GM12878 (cell line): ENCODE data around the gene GMDS. TPM values are rescaled to one million over a fixed set of nuclear protein-coding genes. Genes with fewer than 3 reads are reported as not detected.

Experiments
- ATAC-seq: fragments of 200-7000 bp; cut with Tn5 transposase; 3 replicates; pipeline ENCODE4 v1.9.1; 2020; ENCODE audit warnings: mild to moderate bottlenecking, moderate library complexity
- BruUV-seq: library from RNA; stranded (reverse); fragments of 400-500 nt; replicated peaks from 2 replicates; lab custom pipeline; 2021; lab: Mats Ljungman, UMichigan
- CTCF ChIA-PET: fragments of 300-600 bp; sonication (Branson Sonifier 250); formaldehyde crosslinking; extraction: SDS; loops from one replicate; lab custom pipeline; 2021; ENCODE audit warnings: inconsistent platforms; lab: Yijun Ruan, JAX
- POLR2A ChIA-PET: fragments of 350-600 bp; formaldehyde crosslinking; extraction: SDS; loops from one replicate; lab custom pipeline; 2021; ENCODE audit warnings: inconsistent platforms; lab: Charles Lee
- RAD21 ChIA-PET: fragments of 300-600 bp; sonication (Branson Sonifier 250); formaldehyde crosslinking; loops from one replicate; lab custom pipeline; 2023; ENCODE audit warnings: antibody characterized with exemption; ENCODE audit not compliant: unreplicated experiment; lab: Charles Lee
- SMC1A ChIA-PET: fragments of 300-600 bp; sonication (Branson Sonifier 250); formaldehyde crosslinking; loops from one replicate; lab custom pipeline; 2023; ENCODE audit not compliant: unreplicated experiment, uncharacterized antibody; lab: Charles Lee
- DNase-seq: peaks from one replicate; pipeline ENCODE4 v3.0.0-alpha.2; 2011; ENCODE audit warnings: low read depth, low spot score
- FAIRE-seq: peaks from 3 replicates; lab custom pipeline; 2011; peaks lifted over from hg19 to GRCh38; lab: Jason Lieb, UNC
- H2AFZ ChIP-seq: 2 replicates; pipeline ENCODE4 v1.6.0; 2011; ENCODE audit warnings: low read depth, low read length, control low read depth; ENCODE audit not compliant: control insufficient read depth
- H3K27ac ChIP-seq: 2 replicates; pipeline ENCODE4 v1.5.1; 2011; ENCODE audit warnings: control low read depth; ENCODE audit not compliant: control insufficient read depth, insufficient read depth
- H3K27me3 ChIP-seq, 2 experiments: replicated peaks in 1 of 2; 2 replicates each; pipeline versions ENCODE4 v1.6.0 to v1.6.1; 2011; ENCODE audit warnings: low read length in 1 of 2; ENCODE audit not compliant: control insufficient read depth in 2 of 2, insufficient read depth in 2 of 2
- H3K36me3 ChIP-seq, 2 experiments: 2 replicates each; pipeline ENCODE4 v1.5.1; 2011; ENCODE audit warnings: low read length in 1 of 2; ENCODE audit not compliant: control insufficient read depth in 2 of 2, insufficient read depth in 2 of 2
- H3K4me1 ChIP-seq: 2 replicates; pipeline ENCODE4 v1.6.1; 2011; ENCODE audit warnings: mild to moderate bottlenecking, low read length, moderate library complexity, mixed read lengths; ENCODE audit not compliant: control insufficient read depth, insufficient read depth
- H3K4me2 ChIP-seq: 2 replicates; pipeline ENCODE4 v1.6.0; 2011; ENCODE audit warnings: control low read depth; ENCODE audit not compliant: control insufficient read depth, insufficient read depth
- H3K4me3 ChIP-seq: fragments of 200-600 bp; sonication (generic); 2 replicates; pipeline ENCODE4 v1.5.1; 2016
- H3K79me2 ChIP-seq: 2 replicates; pipeline ENCODE4 v1.6.0; 2011; ENCODE audit warnings: low read length; ENCODE audit not compliant: control insufficient read depth, insufficient read depth
- H3K9ac ChIP-seq: 2 replicates; pipeline ENCODE4 v1.8.0; 2011; ENCODE audit warnings: low read length, control low read depth, mixed read lengths; ENCODE audit not compliant: control insufficient read depth, insufficient read depth
- H3K9me3 ChIP-seq: replicated peaks from 3 replicates; pipeline ENCODE4 v1.5.1; 2011; ENCODE audit warnings: mild to moderate bottlenecking, low read length; ENCODE audit not compliant: control insufficient read depth, insufficient read depth
- H4K20me1 ChIP-seq: 2 replicates; pipeline ENCODE4 v1.6.0; 2011; ENCODE audit not compliant: control insufficient read depth, insufficient read depth
- BHLHE40 ChIP-seq, 2 experiments: fragments of 450-650 bp in 1 of 2; IDR thresholded peaks; 2 replicates each; pipeline ENCODE4 v1.6.1; 2011 to 2017; ENCODE audit warnings: low read depth in 2 of 2, borderline replicate concordance in 1 of 2, improper control_type of control experiment in 1 of 2, low read length in 1 of 2, mild to moderate bottlenecking in 1 of 2
- BMI1 ChIP-seq: fragments of 450-650 bp; IDR thresholded peaks from 2 replicates; pipeline ENCODE4 v1.6.1; 2016; ENCODE audit warnings: mild to moderate bottlenecking, moderate library complexity, borderline replicate concordance
- EP300 ChIP-seq, 2 experiments: fragments of 150-350 bp in 1 of 2; IDR thresholded peaks; 2 replicates each; pipeline ENCODE4 v1.6.1; 2011 to 2012; ENCODE audit warnings: low read depth in 2 of 2, low read length in 2 of 2, borderline replicate concordance in 1 of 2, improper control_type of control experiment in 1 of 2, inconsistent platforms in 1 of 2; ENCODE audit not compliant: control insufficient read depth in 1 of 2
- MXI1 ChIP-seq: fragments of 150-350 bp; IDR thresholded peaks from 2 replicates; pipeline ENCODE4 v1.6.1; 2011; ENCODE audit warnings: low read depth, mild to moderate bottlenecking, inconsistent platforms, low read length, improper control_type of control experiment
- RAD51 ChIP-seq: fragments of 450-650 bp; IDR thresholded peaks from 2 replicates; pipeline ENCODE4 v1.6.1; 2016; ENCODE audit warnings: moderate library complexity, mild to moderate bottlenecking, inconsistent platforms
- SUPT20H ChIP-seq: IDR thresholded peaks from 2 replicates; pipeline ENCODE4 v1.6.1; 2011; ENCODE audit warnings: low read depth, mild to moderate bottlenecking, low read length, moderate library complexity, borderline replicate concordance; ENCODE audit not compliant: control insufficient read depth
- TAF1 ChIP-seq: IDR thresholded peaks from 2 replicates; pipeline ENCODE4 v1.6.1; 2011; ENCODE audit warnings: mild to moderate bottlenecking, low read depth, low read length, borderline replicate concordance
- TCF7 ChIP-seq: IDR thresholded peaks from 2 replicates; pipeline ENCODE4 v1.6.1; 2014; ENCODE audit warnings: antibody characterized with exemption, borderline replicate concordance
- ZNF207 ChIP-seq: fragments of 450-650 bp; IDR thresholded peaks from 2 replicates; pipeline ENCODE4 v1.6.1; 2014; ENCODE audit warnings: antibody characterized with exemption, mild to moderate bottlenecking, borderline replicate concordance
- ZZZ3 ChIP-seq: IDR thresholded peaks from 2 replicates; pipeline ENCODE4 v1.6.1; 2011; ENCODE audit warnings: low read depth; ENCODE audit not compliant: control insufficient read depth, insufficient read length
- WGBS: methylation state at CpG from one replicate; pipeline ENCODE4 v1.1.6; 2016; ENCODE audit warnings: low lambda C conversion rate; ENCODE audit not compliant: insufficient replicate concordance, insufficient coverage; ENCODE audit errors: missing lambda C conversion rate; 5-methylcytosine and 5-hydroxymethylcytosine counted together
- in situ Hi-C: fragments of 300-500 bp; cut with MboI; formaldehyde crosslinking; loops from 9 replicates; pipeline ENCODE4 v1.14.3; 2018; ENCODE audit warnings: mixed read lengths
- intact Hi-C: fragments of 100-400 bp; cut with micrococcal nuclease; formaldehyde crosslinking; loops from one replicate; pipeline ENCODE4 v1.14.2; 2022; ENCODE audit not compliant: unreplicated experiment
- polyA plus RNA-seq, 11 experiments: library from polyadenylated mRNA; depleted of rRNA in 4 of 11; unstranded in 6 of 11; stranded (reverse) in 5 of 11; fragments of >200 nt; fragmentation: Nextera tagmentation in 4 of 11; fragmentation: Illumina TruSeq in 1 of 11; extraction: Ambion mirVana in 4 of 11; extraction: Trizol in 1 of 11; gene quantifications; 1 replicate in 1 of 11; 2 replicates in 10 of 11; pipeline versions ENCODE4 v1.2.1 to v1.2.3, GENCODE V29; 2011 to 2016; ENCODE audit warnings: inconsistent platforms in 2 of 11, missing spikeins in 2 of 11, low read depth in 1 of 11
- total RNA-seq, 4 experiments: library from RNA; depleted of rRNA in 3 of 4; stranded (reverse); fragments of >200 nt in 3 of 4; fragmentation: Illumina TruSeq in 1 of 4; extraction: Trizol in 1 of 4; gene quantifications; 2 replicates each; pipeline versions ENCODE4 v1.2.1 to v1.2.3, GENCODE V29; 2013 to 2021
- TF ChIP-seq, protein P1 (sequence below): fragments of 450-650 bp; IDR thresholded peaks from 2 replicates; pipeline ENCODE4 v1.6.1; 2017; ENCODE audit warnings: mild to moderate bottlenecking
- TF ChIP-seq, protein P2 (sequence below): fragments of 450-650 bp; IDR thresholded peaks from 2 replicates; pipeline ENCODE4 v1.6.1; 2018; ENCODE audit warnings: borderline replicate concordance, mild to moderate bottlenecking; ENCODE audit not compliant: partially characterized antibody

Gene GMDS
- total and polyA plus RNA-seq, 10 of the 15 experiments (the other 5 are each of a cell fraction or from before 2014, with no cell fraction given) = 0.61 to 53.8 (median 29.3) TPM

DNA sequence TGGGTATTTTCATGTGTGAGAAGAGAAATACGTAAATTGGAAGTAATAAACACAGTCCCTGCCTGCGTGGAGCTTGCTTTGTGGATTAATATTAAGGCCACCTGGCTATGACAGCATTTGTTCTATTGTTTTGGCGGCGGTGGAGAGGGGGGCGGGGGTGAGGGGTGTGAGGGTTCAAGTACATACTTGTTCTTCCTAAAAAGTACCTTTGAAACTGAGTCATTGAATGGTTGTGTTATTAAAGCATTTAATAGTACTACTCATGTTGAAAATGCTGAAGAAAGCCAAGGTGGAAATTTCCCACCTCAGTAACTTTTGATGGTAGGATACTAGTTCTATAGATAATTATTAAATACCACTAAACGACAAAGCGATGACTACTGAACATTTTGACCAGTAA lies 540.7 kb downstream of the GMDS start:
- peaks cover 6% of the 10 kb centered on the region for H3K4me1 ChIP-seq
- H2AFZ ChIP-seq = no peak overlapping the region
- H3K36me3 ChIP-seq = 0 out of 4 replicates have a peak, but pooled peaks cover 0 to 3% of the 10 kb centered on the region in 2 experiments
- H3K79me2 ChIP-seq = no peaks in the 10 kb centered on the region
- no peak overlapping the region for H3K4me2 ChIP-seq
- 70% methylated on average over 7 of the region's 7 CpGs for WGBS
- DNase-seq = no peak
- FAIRE-seq = no peak
- ChIA-PET RAD21 (no interaction called here), SMC1A (no interaction called here), POLR2A (no interaction called here), CTCF (no interaction called here)
- H3K4me3 ChIP-seq = no peak overlapping the region
- no peaks in the 10 kb centered on the region for H4K20me1 ChIP-seq
- H3K27ac ChIP-seq = no peak overlapping the region
- H3K27me3 ChIP-seq = no peaks in the 10 kb centered on the region
- no peak for TF ChIP-seq BHLHE40 (IDR thresholded peaks at IDR 0.05; ENCODE audit: borderline replicate concordance in 1 of 2, low read depth in 2 of 2, low read length in 1 of 2)
- TF ChIP-seq TCF7 = no peak
- TF ChIP-seq MXI1 = no peak
- no peak for TF ChIP-seq SUPT20H
- TF ChIP-seq, protein P1, sequence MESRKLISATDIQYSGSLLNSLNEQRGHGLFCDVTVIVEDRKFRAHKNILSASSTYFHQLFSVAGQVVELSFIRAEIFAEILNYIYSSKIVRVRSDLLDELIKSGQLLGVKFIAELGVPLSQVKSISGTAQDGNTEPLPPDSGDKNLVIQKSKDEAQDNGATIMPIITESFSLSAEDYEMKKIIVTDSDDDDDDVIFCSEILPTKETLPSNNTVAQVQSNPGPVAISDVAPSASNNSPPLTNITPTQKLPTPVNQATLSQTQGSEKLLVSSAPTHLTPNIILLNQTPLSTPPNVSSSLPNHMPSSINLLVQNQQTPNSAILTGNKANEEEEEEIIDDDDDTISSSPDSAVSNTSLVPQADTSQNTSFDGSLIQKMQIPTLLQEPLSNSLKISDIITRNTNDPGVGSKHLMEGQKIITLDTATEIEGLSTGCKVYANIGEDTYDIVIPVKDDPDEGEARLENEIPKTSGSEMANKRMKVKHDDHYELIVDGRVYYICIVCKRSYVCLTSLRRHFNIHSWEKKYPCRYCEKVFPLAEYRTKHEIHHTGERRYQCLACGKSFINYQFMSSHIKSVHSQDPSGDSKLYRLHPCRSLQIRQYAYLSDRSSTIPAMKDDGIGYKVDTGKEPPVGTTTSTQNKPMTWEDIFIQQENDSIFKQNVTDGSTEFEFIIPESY = no peak
- no peak for TF ChIP-seq ZNF207
- no peak for TF ChIP-seq BMI1
- TF ChIP-seq TAF1 = no peak
- no peak for TF ChIP-seq ZZZ3
- no peak for TF ChIP-seq RAD51
- TF ChIP-seq, protein P2, sequence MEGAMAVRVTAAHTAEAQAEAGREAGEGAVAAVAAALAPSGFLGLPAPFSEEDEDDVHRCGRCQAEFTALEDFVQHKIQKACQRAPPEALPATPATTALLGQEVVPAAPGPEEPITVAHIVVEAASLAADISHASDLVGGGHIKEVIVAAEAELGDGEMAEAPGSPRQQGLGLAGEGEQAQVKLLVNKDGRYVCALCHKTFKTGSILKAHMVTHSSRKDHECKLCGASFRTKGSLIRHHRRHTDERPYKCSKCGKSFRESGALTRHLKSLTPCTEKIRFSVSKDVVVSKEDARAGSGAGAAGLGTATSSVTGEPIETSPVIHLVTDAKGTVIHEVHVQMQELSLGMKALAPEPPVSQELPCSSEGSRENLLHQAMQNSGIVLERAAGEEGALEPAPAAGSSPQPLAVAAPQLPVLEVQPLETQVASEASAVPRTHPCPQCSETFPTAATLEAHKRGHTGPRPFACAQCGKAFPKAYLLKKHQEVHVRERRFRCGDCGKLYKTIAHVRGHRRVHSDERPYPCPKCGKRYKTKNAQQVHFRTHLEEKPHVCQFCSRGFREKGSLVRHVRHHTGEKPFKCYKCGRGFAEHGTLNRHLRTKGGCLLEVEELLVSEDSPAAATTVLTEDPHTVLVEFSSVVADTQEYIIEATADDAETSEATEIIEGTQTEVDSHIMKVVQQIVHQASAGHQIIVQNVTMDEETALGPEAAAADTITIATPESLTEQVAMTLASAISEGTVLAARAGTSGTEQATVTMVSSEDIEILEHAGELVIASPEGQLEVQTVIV = no peak
- no peak for TF ChIP-seq EP300 (IDR thresholded peaks at IDR 0.05; ENCODE audit: borderline replicate concordance in 1 of 2, control insufficient read depth in 1 of 2, low read depth in 2 of 2, low read length in 2 of 2)
- H3K9me3 ChIP-seq = no peaks in the 10 kb centered on the region
- in situ Hi-C loops (no loop called here), intact Hi-C loops (no loop called here)
- ATAC-seq = no peak
- no peak overlapping the region for H3K9ac ChIP-seq
- no TSS peak for BruUV-seq
